ENCODE data around the gene ABCA2.
A peak's percentile ranks its signal among the peaks of the same experiment; 100 is the strongest.

GRCh38 chr9:137053944-137054931, 26.2 kb upstream of the ABCA2 start, which contains the start of gene ENTPD2:
- TF ChIP-seq CTCF (conservative IDR thresholded peaks at IDR 0.05) (no peak), ZFX (IDR thresholded peaks at IDR 0.05) (peak; percentile 72; the same call in 1 of the 2 replicates)

Data from C4-2B (cell line).